ENCODE results near the gene NGEF.

DNA sequence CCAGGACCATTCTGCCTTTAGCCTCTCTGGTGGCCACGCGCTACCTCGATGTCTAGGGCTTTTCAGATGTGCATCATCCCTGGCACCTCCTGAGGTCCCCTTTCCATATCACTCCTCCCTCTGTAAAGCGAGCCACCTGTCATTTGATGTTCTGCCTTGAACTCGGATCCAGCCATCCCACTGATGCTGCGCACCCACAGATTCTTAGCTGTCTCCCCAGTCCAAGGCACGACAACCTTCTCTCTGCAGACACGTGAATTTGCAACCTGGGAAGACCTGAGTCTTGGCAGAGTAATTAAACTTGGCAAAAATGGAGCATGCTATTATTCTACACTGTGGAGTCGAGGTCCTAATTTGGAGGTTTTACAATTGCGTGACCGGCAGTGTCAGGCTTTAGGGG is 61.9 kb downstream of the NGEF start:
- TF ChIP-seq CTCF (IDR thresholded peaks at IDR 0.05) (no peak), POLR2A (IDR thresholded peaks at IDR 0.05) (no peak)
